H1 (cell line): ENCODE data around the gene GOLGA1. TPM values are rescaled to one million over a fixed set of nuclear protein-coding genes. Genes with fewer than 3 reads are reported as not detected.

ENCODE experiments used
- CTCF ChIA-PET: fragments of 300-600 bp; sonication (Branson Sonifier 250); formaldehyde crosslinking; loops from one replicate; lab custom pipeline; 2021; ENCODE audit not compliant: partially characterized antibody; lab: Charles Lee
- POLR2A ChIA-PET: fragments of 300-600 bp; sonication (Branson Sonifier 250); formaldehyde crosslinking; loops from one replicate; lab custom pipeline; 2021; ENCODE audit warnings: inconsistent platforms; ENCODE audit not compliant: partially characterized antibody; lab: Charles Lee
- DNase-seq, 2 experiments: peaks; one replicate each; pipeline versions ENCODE4 v3.0.0 to v3.0.0-alpha.2; 2010 to 2022; ENCODE audit warnings: low spot score in 2 of 2, low read depth in 1 of 2, mixed read lengths in 1 of 2
- FAIRE-seq: peaks from 2 replicates; lab custom pipeline; 2011; peaks lifted over from hg19 to GRCh38; lab: Jason Lieb, UNC
- H2AFZ ChIP-seq: 2 replicates; pipeline ENCODE4 v1.8.1; 2012; ENCODE audit warnings: low read length, inconsistent platforms
- H2AK5ac ChIP-seq: 2 replicates; pipeline ENCODE4 v1.6.1; 2013; ENCODE audit warnings: low read depth, low read length
- H2BK120ac ChIP-seq: replicated peaks from 2 replicates; pipeline ENCODE3; 2013; ENCODE audit warnings: low read depth, low read length, inconsistent platforms
- H2BK12ac ChIP-seq: 2 replicates; pipeline ENCODE4 v1.6.1; 2013; ENCODE audit warnings: low read depth, low read length
- H2BK15ac ChIP-seq: 2 replicates; pipeline ENCODE4 v1.6.1; 2013; ENCODE audit warnings: low read length
- H2BK20ac ChIP-seq: 2 replicates; pipeline ENCODE4 v1.6.1; 2013; ENCODE audit warnings: low read length
- H2BK5ac ChIP-seq: 2 replicates; pipeline ENCODE4 v1.6.1; 2013; ENCODE audit warnings: low read depth, low read length
- H3K14ac ChIP-seq: 2 replicates; pipeline ENCODE4 v1.6.1; 2013; ENCODE audit warnings: inconsistent platforms; ENCODE audit not compliant: insufficient read length
- H3K18ac ChIP-seq: 2 replicates; pipeline ENCODE4 v1.6.1; 2013; ENCODE audit warnings: low read length; ENCODE audit errors: extremely low read depth
- H3K23ac ChIP-seq: 2 replicates; pipeline ENCODE4 v1.6.1; 2013; ENCODE audit warnings: inconsistent platforms; ENCODE audit not compliant: insufficient read length
- H3K23me2 ChIP-seq: 2 replicates; pipeline ENCODE4 v1.6.1; 2013; ENCODE audit warnings: low read depth, low read length
- H3K27ac ChIP-seq: 2 replicates; pipeline ENCODE4 v1.6.1; 2011; ENCODE audit warnings: low read depth, low read length, inconsistent platforms
- H3K27me3 ChIP-seq, 4 experiments: replicated peaks in 1 of 4; 1 replicate in 1 of 4; 2 replicates in 3 of 4; pipeline versions ENCODE4 v1.6.1 to v1.8.1; 2011 to 2013; ENCODE audit warnings: low read length in 3 of 4, mild to moderate bottlenecking in 3 of 4, inconsistent platforms in 2 of 4, mixed read lengths in 2 of 4, moderate library complexity in 1 of 4; ENCODE audit not compliant: control insufficient read depth in 3 of 4, insufficient read depth in 3 of 4; ENCODE audit errors: extremely low read depth in 1 of 4
- H3K36me3 ChIP-seq, 4 experiments: 2 replicates each; pipeline versions ENCODE4 v1.6.1 to v1.8.1; 2011 to 2013; ENCODE audit warnings: mild to moderate bottlenecking in 4 of 4, low read length in 3 of 4, moderate library complexity in 2 of 4, control low read depth in 1 of 4, inconsistent platforms in 1 of 4; ENCODE audit not compliant: insufficient read depth in 4 of 4, control insufficient read depth in 2 of 4
- H3K4ac ChIP-seq: replicated peaks from 2 replicates; pipeline ENCODE3; 2013; ENCODE audit warnings: low read length, low read depth, mixed read lengths, inconsistent platforms; ENCODE audit not compliant: insufficient read length
- H3K4me1 ChIP-seq, 4 experiments: replicated peaks in 1 of 4; 1 replicate in 1 of 4; 2 replicates in 3 of 4; pipeline versions ENCODE4 v1.6.1 to v1.8.1; 2011 to 2013; ENCODE audit warnings: low read length in 3 of 4, inconsistent platforms in 2 of 4, mixed read lengths in 1 of 4; ENCODE audit not compliant: insufficient read depth in 4 of 4, control insufficient read depth in 3 of 4
- H3K4me2 ChIP-seq, 2 experiments: 2 replicates each; pipeline versions ENCODE4 v1.6.1 to v1.8.1; 2011 to 2013; ENCODE audit warnings: low read depth in 2 of 2, low read length in 2 of 2, control low read depth in 1 of 2, inconsistent platforms in 1 of 2, mild to moderate bottlenecking in 1 of 2; ENCODE audit not compliant: insufficient read depth in 1 of 2
- H3K4me3 ChIP-seq, 4 experiments: fragments of 200-600, 300-600 bp in 1 of 4; sonication (generic), shearing (Covaris generic), sonication (Bioruptor Twin) in 1 of 4; 2 replicates each; pipeline versions ENCODE4 v1.5.1 to v1.8.1; 2011 to 2016; ENCODE audit warnings: low read length in 4 of 4, low read depth in 3 of 4, control low read depth in 2 of 4, inconsistent platforms in 2 of 4, mild to moderate bottlenecking in 2 of 4, mixed read lengths in 1 of 4, moderate library complexity in 1 of 4; ENCODE audit not compliant: insufficient read depth in 2 of 4; ENCODE audit errors: extremely low read depth in 1 of 4
- H3K56ac ChIP-seq: replicated peaks from 2 replicates; pipeline ENCODE3; 2013; ENCODE audit warnings: low read depth, mild to moderate bottlenecking, mixed read lengths, low read length, inconsistent platforms; ENCODE audit not compliant: insufficient read length
- H3K79me1 ChIP-seq: 2 replicates; pipeline ENCODE4 v1.6.1; 2013; ENCODE audit warnings: low read depth, low read length, control low read depth
- H3K79me2 ChIP-seq, 2 experiments: 2 replicates each; pipeline versions ENCODE4 v1.6.1 to v1.8.1; 2012 to 2013; ENCODE audit warnings: low read length in 2 of 2, mild to moderate bottlenecking in 2 of 2, inconsistent platforms in 1 of 2; ENCODE audit not compliant: insufficient read depth in 2 of 2, control insufficient read depth in 1 of 2
- H3K9ac ChIP-seq, 4 experiments: replicated peaks in 1 of 4; 1 replicate in 1 of 4; 2 replicates in 3 of 4; pipeline versions ENCODE4 v1.6.1 to v1.8.1; 2011 to 2013; ENCODE audit warnings: low read depth in 3 of 4, low read length in 3 of 4, control low read depth in 2 of 4, mild to moderate bottlenecking in 2 of 4, moderate library complexity in 2 of 4, inconsistent platforms in 1 of 4; ENCODE audit errors: extremely low read depth in 1 of 4
- H3K9me3 ChIP-seq, 2 experiments: 2 replicates each; pipeline versions ENCODE4 v1.6.1 to v1.8.1; 2012 to 2013; ENCODE audit warnings: mild to moderate bottlenecking in 2 of 2, moderate library complexity in 2 of 2, control low read depth in 1 of 2, inconsistent platforms in 1 of 2, low read depth in 1 of 2, low read length in 1 of 2, mixed read lengths in 1 of 2; ENCODE audit not compliant: insufficient read depth in 2 of 2
- H4K20me1 ChIP-seq, 2 experiments: replicated peaks in 1 of 2; 2 replicates each; pipeline versions ENCODE3 to v1.8.1; 2011 to 2013; ENCODE audit warnings: inconsistent platforms in 2 of 2, low read length in 2 of 2, mild to moderate bottlenecking in 1 of 2; ENCODE audit not compliant: insufficient read depth in 2 of 2, control insufficient read depth in 1 of 2
- H4K5ac ChIP-seq: 2 replicates; pipeline ENCODE4 v1.6.1; 2013; ENCODE audit warnings: low read length, low read depth, mixed read lengths, inconsistent platforms; ENCODE audit not compliant: insufficient read length
- H4K8ac ChIP-seq: 2 replicates; pipeline ENCODE4 v1.8.0; 2013; ENCODE audit warnings: mild to moderate bottlenecking, moderate library complexity, low read length, inconsistent platforms; ENCODE audit not compliant: insufficient read depth; ENCODE audit errors: extremely low read depth
- H4K91ac ChIP-seq: replicated peaks from 2 replicates; pipeline ENCODE3; 2013; ENCODE audit warnings: low read length, mixed read lengths, inconsistent platforms; ENCODE audit not compliant: insufficient read length
- ATF2 ChIP-seq: IDR thresholded peaks from 2 replicates; pipeline ENCODE4 v1.6.1; 2012; ENCODE audit warnings: low read length, inconsistent platforms
- CHD2 ChIP-seq: IDR thresholded peaks from 2 replicates; pipeline ENCODE4 v1.6.1; 2012; ENCODE audit warnings: low read length, improper control_type of control experiment
- EP300 ChIP-seq, 2 experiments: IDR thresholded peaks; 1 replicate in 1 of 2; 2 replicates in 1 of 2; pipeline ENCODE4 v1.6.1; 2011 to 2012; ENCODE audit warnings: low read depth in 2 of 2, low read length in 2 of 2, mild to moderate bottlenecking in 2 of 2, borderline replicate concordance in 1 of 2, inconsistent platforms in 1 of 2, moderate library complexity in 1 of 2
- HDAC6 ChIP-seq: IDR thresholded peaks from one replicate; pipeline ENCODE4 v1.7.1; 2012; ENCODE audit warnings: low read depth, mild to moderate bottlenecking, inconsistent platforms, low read length, moderate library complexity
- POLR2AphosphoS5 ChIP-seq: IDR thresholded peaks from 2 replicates; pipeline ENCODE4 v1.6.1; 2011; ENCODE audit warnings: low read depth, low read length
- RAD21 ChIP-seq, 2 experiments: IDR thresholded peaks in 1 of 2; conservative IDR thresholded peaks in 1 of 2; 2 replicates each; pipeline ENCODE4 v1.6.1; 2011; ENCODE audit warnings: low read depth in 2 of 2, low read length in 2 of 2, improper control_type of control experiment in 1 of 2, inconsistent platforms in 1 of 2, mild to moderate bottlenecking in 1 of 2, moderate library complexity in 1 of 2
- SAP30 ChIP-seq: fragments of 300-600 bp; sonication (generic); IDR thresholded peaks from 2 replicates; pipeline ENCODE4 v1.7.1; 2012; ENCODE audit warnings: low read length, moderate library complexity, mild to moderate bottlenecking, inconsistent platforms; ENCODE audit not compliant: insufficient read depth, insufficient replicate concordance
- SIRT6 ChIP-seq: IDR thresholded peaks from one replicate; pipeline ENCODE4 v1.7.1; 2012; ENCODE audit warnings: low read length, inconsistent platforms
- SIX5 ChIP-seq: IDR thresholded peaks from 2 replicates; pipeline ENCODE4 v1.6.1; 2011; ENCODE audit warnings: mild to moderate bottlenecking, low read depth, low read length
- WGBS, 2 experiments: shearing (Covaris generic) in 1 of 2; methylation state at CpG; one replicate each; pipeline versions ENCODE4 v1.1.6 to v1.1.7; 2013 to 2015; ENCODE audit warnings: low lambda C conversion rate in 2 of 2, mixed read lengths in 2 of 2, inconsistent platforms in 1 of 2, low coverage in 1 of 2, missing lambda C conversion rate in 1 of 2; ENCODE audit not compliant: insufficient replicate concordance in 2 of 2, insufficient coverage in 1 of 2, insufficient read length in 1 of 2; ENCODE audit errors: extremely low coverage in 1 of 2, missing lambda C conversion rate in 1 of 2; 5-methylcytosine and 5-hydroxymethylcytosine counted together
- polyA plus RNA-seq, 7 experiments: library from polyadenylated mRNA; depleted of rRNA in 3 of 7; stranded (reverse) in 5 of 7; unstranded in 2 of 7; fragments of >200 nt in 5 of 7; fragments of 200-250 nt in 2 of 7; gene quantifications; 1 replicate in 5 of 7; 2 replicates in 1 of 7; 4 replicates in 1 of 7; pipeline versions ENCODE4 v1.2.1 to v1.2.3, GENCODE V29; 2011 to 2013; ENCODE audit warnings: missing spikeins in 2 of 7, mixed read lengths in 2 of 7
- total RNA-seq: library from RNA; stranded (reverse); fragmentation: NEBNext Ultra II Directional; extraction: Animal tissue kit (Norgen Biotek cat#: 25700); gene quantifications from 2 replicates; pipeline ENCODE4 v1.2.1, GENCODE V29; 2021

Gene GOLGA1
- total and polyA plus RNA-seq, 2 of the 8 experiments (the other 6 are each of a cell fraction or from before 2014, with no cell fraction given) = 4.8 to 6.5 TPM

- TF ChIP-seq POLR2AphosphoS5 = no peak
- no peak for TF ChIP-seq SIRT6
- no peak for TF ChIP-seq ATF2
- TF ChIP-seq CHD2 = no peak
- TF ChIP-seq SIX5 = no peak
- TF ChIP-seq SAP30 = no peak
- TF ChIP-seq EP300 (IDR thresholded peaks at IDR 0.05; ENCODE audit: borderline replicate concordance in 1 of 2, low read depth in 2 of 2, low read length in 2 of 2) = no peak
- TF ChIP-seq HDAC6 = no peak
- TF ChIP-seq RAD21 (IDR thresholded peaks at IDR 0.05 in 1 of 2, conservative IDR thresholded peaks at IDR 0.05 in 1 of 2; ENCODE audit: low read depth in 2 of 2, low read length in 2 of 2) = no peak
Measured at GRCh38 chr9:124914753-124915405, 26.0 kb downstream of the GOLGA1 start.

More at GRCh38 chr9:124914753-124915405, 26.0 kb downstream of the GOLGA1 start:
- Histone ChIP-seq H3K79me2 (no peaks in the 10 kb centered on the region), H3K14ac (no peak overlapping the region), H4K8ac (no peak overlapping the region), H2AFZ (no peak overlapping the region), H3K18ac (no peak overlapping the region), H3K27ac (no peak overlapping the region), H3K4me3 (no peak overlapping the region), H2BK120ac (no peak overlapping the region), H3K27me3 (no peaks in the 10 kb centered on the region), H4K91ac (no peak overlapping the region), H3K56ac (no peak overlapping the region), H3K36me3 (peaks cover 0 to 8% (median 4%) of the 10 kb centered on the region in 4 experiments; a peak in 3 of 8 replicates), H4K5ac (no peak overlapping the region), H3K4me1 (no peaks in the 10 kb centered on the region), H4K20me1 (peaks cover 0 to 2% of the 10 kb centered on the region in 2 experiments), H3K4ac (no peak overlapping the region), H3K9ac (no peak overlapping the region), H2BK15ac (no peak overlapping the region), H2BK5ac (no peak overlapping the region), H3K79me1 (no peaks in the 10 kb centered on the region), H2AK5ac (no peak overlapping the region), H2BK12ac (no peak overlapping the region), H2BK20ac (no peak overlapping the region), H3K4me2 (no peak overlapping the region), H3K9me3 (no peaks in the 10 kb centered on the region), H3K23me2 (no peaks in the 10 kb centered on the region), H3K23ac (no peak overlapping the region)
- FAIRE-seq (no peak), DNase-seq (no peak)
- CTCF ChIA-PET = interaction anchor here (1.7 kb wide), 1 partner anchor 531 kb away, joined by 3 read pairs; no protein-coding TSS in a partner anchor
- POLR2A ChIA-PET = interaction anchor here (1.5 kb wide), 1 partner anchor 15 kb away, joined by 3 read pairs; no protein-coding TSS in a partner anchor
- 92% methylated on average over 5 of the region's 5 CpGs; no CpG with 5 or more reads in 1 of the 2 experiments for WGBS, 2 experiments
